GM18499 (cell line): ENCODE measurements around the gene ST8SIA5.

Experiments used
- ATAC-seq: cut with Tn5 transposase; IDR thresholded peaks from one replicate; pipeline ENCODE4 v1.9.1; 2021; ENCODE audit warnings: moderate number of reproducible peaks; ENCODE audit not compliant: insufficient read depth, unreplicated experiment

Gene ST8SIA5

DNA sequence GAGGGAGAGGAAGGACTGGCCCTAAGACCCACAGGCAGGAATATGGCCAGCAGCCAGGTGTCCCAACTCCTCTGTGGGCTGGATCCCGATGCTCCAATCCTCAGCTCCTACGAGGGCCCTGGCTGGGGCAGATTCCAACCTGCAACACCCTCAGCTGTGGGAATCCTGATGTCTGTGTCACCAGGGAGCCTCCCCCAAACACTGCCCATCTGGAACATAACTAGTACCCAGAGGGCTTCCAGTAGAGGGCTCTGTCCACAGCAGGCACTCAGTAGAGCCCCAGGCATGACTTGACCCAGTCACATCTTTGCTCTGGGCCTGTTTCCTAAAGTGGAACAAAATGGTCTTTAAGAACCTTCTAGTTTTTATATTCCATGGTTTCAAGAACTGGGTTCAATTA, 79.2 kb downstream of the ST8SIA5 start:
- ATAC-seq, result no peak

DNA sequence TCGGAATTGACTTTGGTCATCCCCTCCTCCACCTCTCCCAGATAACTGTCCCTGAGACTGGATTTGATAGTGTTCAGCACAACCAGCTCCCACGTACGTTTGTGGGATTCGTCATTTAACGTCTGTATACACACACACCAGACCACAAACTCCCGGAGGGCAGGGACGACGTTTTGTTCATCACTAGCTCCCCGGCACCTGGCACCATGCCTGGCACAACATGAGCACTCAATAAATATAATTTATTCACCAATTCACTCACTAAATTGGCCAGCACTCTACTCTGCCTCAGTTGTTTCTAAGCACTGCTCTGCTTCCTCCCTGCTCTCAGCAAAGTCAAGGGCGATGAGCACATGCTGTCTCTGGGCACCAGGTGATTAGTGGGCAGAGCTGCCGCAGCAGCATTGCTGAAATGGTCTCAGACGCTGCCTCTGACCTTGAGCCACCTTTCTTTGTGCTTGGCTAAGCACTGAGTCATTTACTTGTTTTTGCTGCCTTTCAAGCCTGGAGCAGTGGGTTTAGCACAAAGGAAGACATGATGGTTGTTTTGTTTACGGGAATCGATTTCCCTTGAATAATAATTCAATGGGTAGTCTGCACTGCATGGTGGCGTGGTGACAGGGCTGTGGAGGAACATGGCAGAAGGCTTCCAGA, 80.5 kb downstream of the ST8SIA5 start:
- no peak for ATAC-seq

DNA sequence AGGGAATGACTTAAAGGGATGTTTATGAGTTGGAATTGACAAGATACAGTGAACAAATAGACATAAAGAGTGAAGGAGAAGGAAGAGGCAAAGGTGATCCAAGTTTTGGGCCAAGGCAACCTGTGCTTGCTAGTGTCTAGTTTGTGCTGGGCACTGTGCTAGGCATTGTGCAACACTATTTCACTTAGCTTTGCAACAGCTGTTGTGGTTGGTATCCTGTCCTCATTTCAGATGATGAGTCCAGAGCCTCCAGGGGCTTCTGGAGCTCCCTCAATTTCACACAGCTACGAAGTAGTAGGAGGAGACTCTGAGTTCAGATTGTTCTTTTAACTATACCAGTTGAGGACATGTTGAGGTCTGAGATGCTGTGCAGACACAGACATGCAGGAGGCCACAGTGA, 81.7 kb downstream of the ST8SIA5 start:
- ATAC-seq, result no peak

DNA sequence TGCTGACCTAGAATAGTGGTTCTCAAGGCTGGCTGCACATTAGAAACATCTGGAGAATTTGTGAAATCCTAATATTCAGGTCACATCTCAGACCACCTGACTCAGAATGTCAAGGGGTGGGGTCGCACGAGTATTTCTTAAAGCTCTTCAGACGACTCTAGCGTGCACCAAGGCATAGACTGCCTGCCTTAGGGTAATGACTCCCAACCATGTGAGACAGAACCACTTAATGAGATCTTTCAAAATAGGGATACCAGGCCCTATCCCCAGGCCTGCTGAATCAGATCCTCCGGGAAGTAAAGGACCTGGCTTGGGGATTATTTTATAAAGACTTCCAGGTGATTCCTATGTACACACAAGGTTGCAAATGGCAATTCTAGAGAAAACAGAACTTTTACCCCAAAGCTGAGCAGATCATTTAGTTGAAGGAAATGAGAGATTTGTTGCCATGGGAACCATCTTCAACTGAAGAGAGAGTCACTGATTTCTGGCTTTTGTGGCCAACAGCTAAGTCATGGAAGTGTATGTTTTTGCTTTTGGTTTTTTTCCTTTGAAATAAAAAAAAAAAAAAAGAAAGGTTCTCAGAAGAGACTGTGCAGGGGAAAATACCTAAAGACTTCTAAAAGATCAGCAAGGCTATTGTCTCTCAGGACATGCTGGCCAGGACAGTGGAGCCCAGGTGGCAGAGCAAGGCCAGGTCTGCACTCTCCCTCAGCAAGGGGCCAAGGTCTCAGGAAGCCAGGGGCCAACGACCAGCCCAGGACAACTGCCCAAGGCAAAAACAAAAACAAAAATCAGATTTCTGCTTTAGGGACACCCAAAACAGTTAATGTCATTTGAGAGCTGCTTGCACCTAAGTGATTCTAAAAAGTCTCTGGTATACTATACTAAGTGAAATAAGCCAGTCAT, 84.5 kb downstream of the ST8SIA5 start:
- no peak for ATAC-seq

DNA sequence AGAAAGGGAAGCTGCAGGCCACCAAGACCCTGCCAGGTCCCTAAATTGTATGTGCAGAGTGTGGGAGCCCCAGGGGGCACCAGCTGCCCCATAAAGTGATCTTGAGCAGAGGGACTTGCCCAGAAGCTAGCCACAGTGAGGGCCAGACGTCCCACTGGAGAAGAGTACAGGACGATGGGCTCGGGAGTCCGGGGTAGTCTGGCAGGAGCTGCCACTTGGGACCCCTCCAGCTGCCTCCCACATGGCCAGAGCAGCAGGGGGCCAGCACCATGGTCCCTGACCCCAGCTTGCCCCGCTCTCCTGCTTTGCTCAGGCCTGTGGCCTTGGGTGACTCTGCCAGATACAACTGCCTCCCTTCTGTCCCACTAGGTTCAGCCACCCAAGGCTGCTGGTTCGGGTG, 88.2 kb downstream of the ST8SIA5 start:
- ATAC-seq, result no peak

DNA sequence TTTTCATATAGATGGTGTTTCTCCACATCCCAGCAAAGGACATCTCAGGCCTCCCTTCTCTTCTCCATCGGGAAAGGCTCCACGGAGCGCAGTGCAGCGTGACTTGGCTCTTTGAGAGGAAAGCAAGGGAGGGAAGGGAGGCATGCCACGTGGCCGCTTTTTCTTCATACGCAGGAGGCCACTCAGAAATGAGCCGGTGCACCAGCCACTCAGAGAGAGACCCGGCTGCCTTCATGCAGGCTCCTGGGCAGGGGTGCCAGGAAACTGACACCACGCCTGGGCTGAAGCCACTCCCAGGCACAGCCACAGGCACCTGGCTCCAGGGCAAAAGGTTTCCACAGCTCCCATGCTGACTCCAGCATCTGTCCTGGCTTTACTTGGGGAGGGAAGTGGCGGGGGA, 88.7 kb downstream of the ST8SIA5 start:
- no peak for ATAC-seq

DNA sequence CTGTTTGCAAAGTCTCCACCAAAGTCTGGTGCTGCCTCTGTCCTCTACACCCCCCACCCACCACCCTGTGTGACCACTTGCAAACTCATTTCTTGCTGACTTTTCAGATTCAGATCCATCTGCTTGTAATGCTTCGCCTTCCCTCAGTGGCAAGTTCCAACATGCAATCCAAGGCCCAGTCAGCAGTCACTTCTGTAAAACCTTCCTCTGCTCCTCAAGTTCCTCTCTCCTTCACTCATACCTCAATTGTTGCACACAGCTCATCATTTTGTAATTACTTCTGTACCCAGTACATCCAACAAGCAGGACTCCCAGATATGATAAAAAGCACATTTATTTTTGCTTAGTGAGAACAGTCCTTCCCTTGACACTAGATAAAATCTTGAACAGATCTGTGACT, 93.3 kb downstream of the ST8SIA5 start:
- no peak for ATAC-seq

DNA sequence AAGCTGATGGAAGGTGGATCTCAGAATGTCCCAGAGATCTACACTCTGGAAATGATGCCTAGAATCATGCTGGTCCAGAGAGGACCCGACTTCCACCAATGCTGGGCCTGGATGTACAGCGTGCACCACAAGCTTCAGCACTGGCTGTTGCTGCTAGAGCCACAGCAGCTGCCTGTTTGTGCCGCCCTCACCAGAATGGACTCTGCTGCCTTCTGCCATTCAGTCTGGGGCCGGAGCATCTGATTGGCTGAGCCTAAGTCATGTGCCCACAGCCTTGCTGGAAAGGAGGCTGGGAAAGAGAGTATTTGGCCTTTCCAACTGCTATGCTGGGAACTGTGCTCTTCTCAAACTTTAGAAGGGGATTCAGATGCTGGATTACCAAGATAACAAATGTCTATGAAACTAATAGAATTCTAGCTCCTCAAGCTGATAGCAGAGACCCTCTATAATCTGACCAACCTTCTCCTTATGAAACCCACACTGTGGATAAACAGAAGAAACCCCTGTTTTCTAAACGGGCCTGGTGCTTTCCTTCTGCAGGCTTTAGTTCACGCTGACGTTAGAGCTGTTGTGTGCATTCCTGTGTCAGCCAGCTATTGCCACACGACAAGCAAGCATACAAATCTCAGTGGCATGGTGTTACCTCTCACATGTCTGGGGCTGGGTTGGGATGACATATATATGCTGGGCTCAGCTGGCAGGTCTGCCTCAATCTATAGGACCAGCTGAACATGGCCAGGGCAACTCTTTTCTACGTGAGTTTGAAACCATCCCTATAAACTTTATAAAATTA, 95.7 kb downstream of the ST8SIA5 start:
- ATAC-seq, result no peak

DNA sequence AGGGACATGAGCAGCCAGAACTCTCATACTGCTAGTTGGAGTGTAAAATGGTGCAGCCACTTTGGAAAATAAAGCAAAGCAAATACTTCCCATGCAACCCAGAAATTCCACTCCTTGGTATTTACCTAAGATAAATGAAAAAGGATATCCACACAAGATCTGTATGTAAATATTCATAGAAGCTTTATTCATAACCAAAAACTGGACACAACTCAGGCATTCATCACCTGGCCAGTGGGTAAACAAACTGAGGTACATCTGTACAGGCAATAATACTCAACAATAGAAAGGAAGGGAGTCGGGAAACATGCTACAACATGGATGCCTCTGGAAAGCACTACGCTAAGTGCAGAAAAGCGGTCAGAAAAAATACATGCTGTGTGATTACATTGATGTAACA, 97.4 kb downstream of the ST8SIA5 start:
- ATAC-seq, result no peak

DNA sequence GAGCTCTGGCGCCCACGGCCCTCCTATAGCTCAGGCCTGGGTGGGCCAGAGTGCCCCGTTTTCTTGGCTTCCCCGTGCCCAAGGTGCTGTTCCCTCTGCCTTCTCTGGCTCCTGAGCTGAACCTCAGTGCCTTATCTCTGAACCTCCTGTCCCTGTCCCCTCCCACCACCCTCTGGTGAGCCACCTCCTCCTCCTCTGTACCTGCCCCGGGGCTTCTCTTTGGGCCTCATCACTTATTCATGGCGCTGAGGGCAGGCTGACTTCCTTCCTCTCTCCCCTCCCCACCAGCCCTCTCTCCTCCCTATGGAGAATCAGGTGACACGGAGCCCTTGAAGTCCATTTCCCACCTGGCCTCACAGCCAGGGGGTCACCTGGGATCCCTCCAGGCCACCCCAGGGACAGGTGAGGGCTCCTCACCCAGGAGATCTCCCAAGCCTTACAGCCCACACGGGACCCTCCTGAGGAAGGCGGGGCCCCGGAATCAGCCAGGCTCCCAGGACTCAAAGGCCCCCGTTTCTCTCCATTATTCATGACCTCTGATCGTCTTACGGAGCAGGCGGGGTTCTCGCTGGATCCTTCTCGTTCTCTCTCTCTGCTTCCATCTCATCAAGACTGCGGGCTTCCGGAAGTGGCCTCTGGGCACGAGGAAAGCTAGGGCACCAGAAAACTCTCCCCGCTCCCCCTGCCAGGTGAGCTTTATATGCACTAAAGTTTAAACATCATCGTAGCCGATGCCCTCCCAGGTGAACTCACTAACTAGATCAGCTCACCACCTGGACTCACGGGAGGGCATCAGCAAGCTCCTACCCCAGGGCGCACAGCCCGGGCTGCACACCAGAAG, 99.5 kb downstream of the ST8SIA5 start, which contains the start of gene LOXHD1:
Gene LOXHD1 (minus strand): TSS at position 106 of the 841 bp plus-strand sequence. CDS start 187 bp downstream, outside the sequence.
- ATAC-seq, result no peak

DNA sequence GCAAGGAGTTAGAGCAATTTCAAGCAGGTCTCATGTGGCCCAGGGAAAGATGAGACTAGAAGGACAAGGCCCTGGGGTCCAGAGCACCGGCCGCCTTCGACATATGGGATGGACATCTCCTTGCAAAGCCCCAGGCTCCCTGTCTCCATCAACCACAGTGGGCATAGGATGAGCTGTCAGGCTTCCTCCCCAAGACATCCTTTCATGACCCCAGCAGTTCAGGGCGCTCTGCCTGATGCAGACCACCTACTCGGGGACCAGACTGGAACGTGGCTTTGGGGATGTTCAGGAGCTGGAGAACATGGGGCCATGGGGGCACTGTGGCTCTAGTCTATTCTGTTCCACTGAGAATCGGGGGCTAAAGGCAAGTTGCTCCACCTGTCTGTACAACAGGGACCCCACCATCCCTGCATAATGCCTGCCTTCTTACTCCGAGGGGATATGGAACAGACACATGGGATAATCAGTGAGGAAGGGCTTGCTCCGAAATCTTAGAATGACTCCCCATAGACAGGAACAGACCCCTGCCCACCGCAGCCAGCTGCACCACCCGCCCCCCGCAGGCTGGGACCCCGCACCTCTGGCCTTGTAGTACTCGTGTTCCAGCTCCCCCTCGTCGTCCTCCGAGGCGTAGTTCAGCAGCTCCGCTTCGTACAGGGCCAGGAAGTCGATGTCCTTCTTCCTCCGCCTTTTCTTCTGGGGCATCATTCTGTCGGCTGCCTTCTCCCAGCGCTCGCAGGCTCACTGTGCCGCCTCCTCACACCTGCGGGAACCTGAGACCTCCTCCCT, 100.3 kb downstream of the ST8SIA5 start:
- ATAC-seq, result no peak

DNA sequence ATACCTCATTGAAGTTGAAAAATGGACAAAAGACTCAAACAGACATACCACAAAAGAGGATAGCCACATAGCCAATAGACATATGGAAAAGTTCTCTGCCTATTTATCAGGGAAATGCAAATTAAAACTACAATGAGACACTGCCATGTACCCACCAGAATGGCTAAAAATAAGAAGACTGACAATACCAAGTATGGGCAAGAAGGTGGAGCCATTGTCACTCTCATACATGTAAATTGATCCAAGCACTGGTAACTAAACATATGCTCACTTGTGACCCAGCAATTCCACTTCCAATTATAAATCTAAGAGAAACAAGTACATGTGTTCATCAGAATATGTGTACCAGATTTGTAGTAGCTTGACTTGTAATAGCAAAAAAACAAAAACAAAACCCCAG, 104.5 kb downstream of the ST8SIA5 start:
- no peak for ATAC-seq

DNA sequence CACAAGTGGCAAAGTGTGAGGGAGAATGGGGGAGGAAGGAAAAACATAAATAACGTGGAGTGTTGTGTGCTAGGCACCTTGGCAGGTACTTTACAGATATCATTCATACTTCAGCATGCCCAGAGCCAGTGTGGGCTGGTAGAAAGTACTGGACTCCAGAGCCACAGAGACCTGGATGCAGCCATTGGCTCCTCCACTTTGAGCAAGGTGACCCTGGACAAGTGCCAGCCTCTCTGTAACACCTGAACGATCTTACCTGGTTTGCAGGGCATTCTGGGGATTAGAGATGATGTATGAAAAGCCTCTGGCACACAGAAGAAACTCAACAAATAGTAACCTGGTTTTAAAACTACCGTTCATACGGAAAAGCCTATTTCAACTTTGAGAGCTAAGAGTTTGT, 106.2 kb downstream of the ST8SIA5 start:
- ATAC-seq, result no peak

DNA sequence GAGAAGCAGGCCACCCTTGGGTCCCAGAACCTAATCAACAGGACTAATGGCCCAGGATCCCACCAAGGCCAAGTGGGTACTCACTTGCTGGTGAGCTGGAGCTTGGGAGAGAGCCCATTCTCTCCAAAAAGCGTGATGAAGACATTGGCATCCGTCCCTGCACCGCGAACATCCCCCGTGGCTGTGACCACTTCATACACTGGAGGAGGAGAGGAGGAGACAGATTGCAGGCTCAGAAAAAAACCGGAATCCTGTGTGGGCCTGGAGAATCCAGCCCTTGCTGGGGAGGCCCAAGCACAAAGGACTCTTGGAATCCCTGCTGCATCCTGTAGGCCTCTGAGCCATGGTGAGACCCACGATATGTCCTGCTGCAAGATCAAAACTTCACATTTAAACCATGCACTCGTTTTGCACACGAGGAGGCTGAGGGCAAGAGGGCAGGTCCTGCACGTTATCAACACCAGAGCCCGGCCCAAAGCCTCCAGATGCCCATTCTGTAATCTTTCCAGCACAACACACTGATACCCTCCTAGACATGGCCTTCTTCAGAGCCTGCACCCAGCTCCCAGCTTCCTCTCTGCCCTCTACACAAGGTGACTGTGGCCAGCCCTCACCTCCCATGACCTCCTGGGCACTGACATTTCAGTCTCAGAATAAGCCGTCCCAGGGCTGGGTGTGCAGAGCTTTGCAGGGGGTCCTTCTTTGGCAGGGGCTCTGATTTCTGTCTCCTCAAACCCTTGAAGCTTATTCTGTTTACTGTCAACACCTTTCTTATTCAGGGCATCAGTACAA, 107.6 kb downstream of the ST8SIA5 start:
- no peak for ATAC-seq

DNA sequence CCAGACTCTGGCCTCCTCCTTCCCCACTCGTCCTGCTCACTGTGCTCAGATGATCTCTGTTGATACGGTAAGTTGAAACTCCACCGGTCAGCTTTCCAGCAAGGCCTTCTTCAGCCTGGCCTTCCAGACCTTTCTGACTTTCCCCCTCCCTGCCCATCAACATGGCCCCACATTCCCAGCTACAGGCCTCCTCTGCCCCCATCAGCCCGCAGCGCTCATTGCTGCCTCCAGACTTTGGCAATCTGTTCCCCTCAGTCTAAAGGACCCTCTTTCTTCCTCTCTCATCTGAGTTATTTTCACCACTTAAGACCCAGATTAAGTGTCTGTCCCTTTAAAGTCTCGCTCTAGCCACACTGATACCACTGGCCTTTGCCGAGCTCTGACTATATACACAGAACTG, 110.4 kb downstream of the ST8SIA5 start:
- ATAC-seq, result no peak

DNA sequence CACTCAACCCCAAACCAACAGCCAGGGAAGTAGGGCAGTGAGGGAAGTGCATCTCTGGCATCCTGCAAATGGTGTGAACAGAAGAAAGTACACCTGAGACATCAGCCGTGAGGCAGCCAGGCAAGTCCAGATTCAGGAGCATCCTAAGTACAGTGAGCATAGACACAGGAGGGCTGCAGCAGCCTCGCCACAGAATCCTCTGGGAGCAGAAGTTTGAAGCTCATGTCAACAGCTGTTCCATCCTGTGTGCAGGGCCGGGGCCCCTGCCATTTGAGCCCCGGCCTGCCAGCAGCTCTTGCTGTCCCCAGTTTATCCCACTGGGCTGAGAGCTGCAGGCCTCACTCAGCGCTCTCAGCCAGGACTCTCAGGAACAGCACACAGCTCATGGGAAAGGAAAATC, 114.3 kb downstream of the ST8SIA5 start:
- no peak for ATAC-seq

DNA sequence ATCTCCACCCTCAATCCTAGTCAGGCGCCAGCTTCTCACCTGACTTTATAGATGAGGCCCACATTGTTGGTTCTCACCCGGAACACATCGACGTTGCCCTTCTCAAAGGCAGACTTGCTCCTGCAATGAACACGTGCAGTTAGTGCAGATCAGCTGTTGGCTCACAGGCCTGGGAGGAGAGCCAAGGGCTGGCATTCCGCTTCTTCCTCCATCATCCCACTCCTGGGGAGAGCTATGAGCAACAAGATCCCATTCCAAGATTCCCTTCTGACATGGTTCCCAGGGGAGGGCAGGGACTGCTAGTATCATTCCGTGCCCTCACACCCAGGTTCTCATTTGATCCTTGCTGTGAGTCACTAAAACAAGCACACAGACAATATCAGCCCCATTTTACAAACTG, 114.9 kb downstream of the ST8SIA5 start:
- ATAC-seq, result no peak

DNA sequence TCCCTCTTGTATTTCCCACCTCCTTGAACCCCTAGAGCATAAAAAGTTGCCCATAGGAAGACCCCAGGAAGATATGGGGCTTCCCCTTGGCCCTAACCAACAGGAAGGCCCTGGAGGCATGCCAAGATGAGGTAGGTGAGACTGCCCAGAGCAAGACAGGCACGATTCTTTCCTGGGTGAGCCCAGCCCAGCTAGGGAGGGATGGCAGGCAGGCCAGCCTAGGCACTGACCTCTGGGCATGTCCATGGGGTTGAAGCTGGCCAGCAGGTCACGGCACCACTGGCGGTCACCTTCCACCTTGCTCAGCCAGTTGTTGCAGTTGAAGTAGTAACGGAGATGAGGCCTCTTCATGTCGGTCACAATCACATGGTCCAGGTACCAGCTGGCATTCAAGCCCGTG, 117.5 kb downstream of the ST8SIA5 start:
- no peak for ATAC-seq
